Thymus (tissue), 11 donors: ENCODE measurements around the gene PSMA7. TPM values are rescaled to one million over a fixed set of nuclear protein-coding genes. Genes with fewer than 3 reads are reported as not detected.

Experiments
- DNase-seq, 9 donors: peaks; one replicate each; pipeline ENCODE4 v3.0.0-alpha.2; 2013; ENCODE audit warnings: low spot score in 9 of 9, low read depth in 6 of 9, missing footprints in 1 of 9
- H3K27ac ChIP-seq, 2 donors: one replicate each; pipeline ENCODE4 v1.5.1; 2013; ENCODE audit warnings: control low read depth in 1 of 2, low read depth in 1 of 2, low read length in 1 of 2, mild to moderate bottlenecking in 1 of 2, moderate library complexity in 1 of 2
- H3K27me3 ChIP-seq, 2 donors: one replicate each; pipeline ENCODE4 v1.5.1; 2013; ENCODE audit warnings: low read length in 1 of 2; ENCODE audit not compliant: control insufficient read depth in 2 of 2, insufficient read depth in 1 of 2
- H3K36me3 ChIP-seq, 2 donors: one replicate each; pipeline ENCODE4 v1.5.1; 2013; ENCODE audit warnings: low read length in 1 of 2, mild to moderate bottlenecking in 1 of 2, moderate library complexity in 1 of 2; ENCODE audit not compliant: control insufficient read depth in 2 of 2, insufficient read depth in 2 of 2
- H3K4me1 ChIP-seq, 2 donors: one replicate each; pipeline ENCODE4 v1.5.1; 2013; ENCODE audit warnings: low read length in 2 of 2; ENCODE audit not compliant: control insufficient read depth in 2 of 2, insufficient read depth in 2 of 2
- H3K4me3 ChIP-seq, 2 donors: one replicate each; pipeline ENCODE4 v1.5.1; 2013; ENCODE audit warnings: low read length in 2 of 2, control low read depth in 1 of 2, mild to moderate bottlenecking in 1 of 2
- H3K9me3 ChIP-seq, 2 donors: one replicate each; pipeline ENCODE4 v1.5.1; 2013; ENCODE audit warnings: low read length in 1 of 2, mild to moderate bottlenecking in 1 of 2; ENCODE audit not compliant: control insufficient read depth in 2 of 2, insufficient read depth in 1 of 2
- WGBS: extraction: QIAGEN DNeasy Blood & Tissue Kit; methylation state at CpG from one replicate; pipeline ENCODE4 v1.1.7; 2013; 5-methylcytosine and 5-hydroxymethylcytosine counted together
- polyA plus RNA-seq: library from polyadenylated mRNA; stranded (reverse); fragments of 200-250 nt; gene quantifications from one replicate; pipeline ENCODE4 v1.2.3, GENCODE V29; 2013
- total RNA-seq: library from RNA; stranded (reverse); fragments of 120-200 nt; gene quantifications from one replicate; pipeline ENCODE4 v1.2.4, GENCODE V29; 2013
- donor health status: healthy.

The PSMA7 gene
- total and polyA plus RNA-seq, 2 donors, result 264 to 362 TPM

DNA sequence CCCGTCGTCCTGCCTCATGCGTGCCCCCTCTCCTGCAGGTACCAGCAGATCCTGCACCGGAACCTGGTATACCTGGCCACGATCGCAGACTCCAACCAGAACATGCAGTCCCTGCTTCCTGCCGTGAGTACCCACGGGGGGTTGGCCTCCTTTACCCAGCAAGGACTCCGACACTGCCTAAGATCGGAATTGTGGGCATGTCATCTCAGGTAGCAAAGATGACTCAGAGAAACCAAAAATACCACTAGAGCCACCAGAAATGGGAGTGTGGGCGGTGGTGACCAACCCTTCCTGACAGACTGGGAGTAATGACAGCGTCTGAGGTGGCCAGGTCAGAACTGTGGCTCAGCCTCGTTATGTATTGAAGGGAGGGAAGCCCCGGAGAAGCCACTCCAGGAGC lies 16.6 kb upstream of the PSMA7 start:
- H3K4me1 ChIP-seq, result peaks cover 0 to 7% of the 10 kb centered on the region in 2 donors
- H3K4me3 ChIP-seq, result no peak overlapping the region
- H3K36me3 ChIP-seq, result peaks cover 24 to 69% of the 10 kb centered on the region in 2 donors
- 94% methylated on average over 14 of the region's 14 CpGs for WGBS
- no peak for DNase-seq
- no peaks in the 10 kb centered on the region for H3K9me3 ChIP-seq
- H3K27ac ChIP-seq, result no peak overlapping the region
- H3K27me3 ChIP-seq, result no peaks in the 10 kb centered on the region

DNA sequence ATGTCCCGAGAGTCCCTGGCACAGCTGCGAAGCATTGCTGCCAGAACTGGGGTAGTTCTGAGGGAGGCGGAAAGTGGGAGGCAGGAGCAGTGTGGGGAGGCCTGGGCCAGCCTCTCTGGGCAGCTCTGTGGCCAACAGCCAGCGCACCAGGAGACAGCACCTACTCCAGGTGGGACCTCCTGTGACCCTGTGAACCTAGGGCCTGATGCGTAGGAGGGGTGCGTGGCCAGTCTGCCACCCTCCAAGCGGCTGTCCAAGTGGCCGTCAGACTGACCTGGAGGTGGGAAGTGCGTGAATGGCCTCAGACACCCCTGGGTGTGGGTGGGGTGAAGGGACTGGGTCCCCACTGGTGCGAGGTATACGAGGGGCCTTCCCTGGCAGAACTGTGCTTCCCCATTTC lies 15.9 kb upstream of the PSMA7 start:
- Histone ChIP-seq H3K36me3 (peaks cover 22 to 68% of the 10 kb centered on the region in 2 donors), H3K9me3 (no peaks in the 10 kb centered on the region), H3K27me3 (no peaks in the 10 kb centered on the region), H3K4me1 (peaks cover 0 to 7% of the 10 kb centered on the region in 2 donors), H3K4me3 (no peak overlapping the region), H3K27ac (no peak overlapping the region)
- 93% methylated on average over 11 of the region's 11 CpGs for WGBS
- DNase-seq, result no peak

DNA sequence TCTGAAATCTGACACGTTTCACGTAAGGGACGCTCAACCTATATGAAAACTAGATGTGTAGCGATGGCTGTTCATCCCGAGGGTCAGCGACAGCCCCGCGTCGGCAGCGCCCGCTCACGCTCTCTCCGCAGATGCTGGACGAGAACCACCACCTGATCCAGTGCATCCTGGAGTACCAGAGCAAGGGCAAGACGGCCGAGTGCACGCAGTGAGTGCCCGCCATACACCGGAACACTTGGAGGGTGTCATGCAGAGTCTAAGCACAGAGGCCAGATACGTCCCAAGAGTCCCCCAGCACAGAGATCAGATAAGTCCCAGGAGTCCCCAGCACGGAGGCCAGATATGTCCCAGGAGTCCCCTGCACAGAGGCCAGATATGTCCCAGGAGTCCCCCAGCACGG lies 15.3 kb upstream of the PSMA7 start:
- no peak for DNase-seq
- 97% methylated on average over 22 of the region's 22 CpGs for WGBS
- Histone ChIP-seq H3K27me3 (no peaks in the 10 kb centered on the region), H3K9me3 (peaks cover 0 to under 1% of the 10 kb centered on the region in 2 donors), H3K4me3 (no peak overlapping the region), H3K27ac (no peak overlapping the region), H3K4me1 (peaks cover 0 to 7% of the 10 kb centered on the region in 2 donors), H3K36me3 (peaks cover 19 to 68% of the 10 kb centered on the region in 2 donors)

DNA sequence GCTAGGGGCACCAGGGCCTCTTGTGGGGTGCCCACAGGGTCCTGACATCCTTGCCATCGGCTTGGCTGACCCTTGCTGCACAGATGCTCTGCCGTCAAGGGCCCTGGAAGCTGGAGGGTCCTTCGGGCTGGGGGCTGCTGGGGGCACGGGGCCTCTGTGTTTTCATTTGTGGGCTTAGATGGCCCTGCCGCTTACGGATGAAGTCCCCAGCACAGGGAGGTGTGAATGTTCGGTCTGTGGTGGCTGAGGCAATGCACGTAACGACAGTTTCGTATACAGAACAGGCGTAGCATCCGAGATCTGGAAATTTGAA lies 14.8 kb upstream of the PSMA7 start:
- Histone ChIP-seq H3K4me3 (no peak overlapping the region), H3K27ac (no peak overlapping the region), H3K4me1 (peaks cover 0 to 7% of the 10 kb centered on the region in 2 donors), H3K9me3 (peaks cover 0 to 6% of the 10 kb centered on the region in 2 donors), H3K27me3 (no peaks in the 10 kb centered on the region), H3K36me3 (peaks cover 16 to 67% of the 10 kb centered on the region in 2 donors)
- 97% methylated on average over 12 of the region's 12 CpGs for WGBS
- DNase-seq, result no peak

DNA sequence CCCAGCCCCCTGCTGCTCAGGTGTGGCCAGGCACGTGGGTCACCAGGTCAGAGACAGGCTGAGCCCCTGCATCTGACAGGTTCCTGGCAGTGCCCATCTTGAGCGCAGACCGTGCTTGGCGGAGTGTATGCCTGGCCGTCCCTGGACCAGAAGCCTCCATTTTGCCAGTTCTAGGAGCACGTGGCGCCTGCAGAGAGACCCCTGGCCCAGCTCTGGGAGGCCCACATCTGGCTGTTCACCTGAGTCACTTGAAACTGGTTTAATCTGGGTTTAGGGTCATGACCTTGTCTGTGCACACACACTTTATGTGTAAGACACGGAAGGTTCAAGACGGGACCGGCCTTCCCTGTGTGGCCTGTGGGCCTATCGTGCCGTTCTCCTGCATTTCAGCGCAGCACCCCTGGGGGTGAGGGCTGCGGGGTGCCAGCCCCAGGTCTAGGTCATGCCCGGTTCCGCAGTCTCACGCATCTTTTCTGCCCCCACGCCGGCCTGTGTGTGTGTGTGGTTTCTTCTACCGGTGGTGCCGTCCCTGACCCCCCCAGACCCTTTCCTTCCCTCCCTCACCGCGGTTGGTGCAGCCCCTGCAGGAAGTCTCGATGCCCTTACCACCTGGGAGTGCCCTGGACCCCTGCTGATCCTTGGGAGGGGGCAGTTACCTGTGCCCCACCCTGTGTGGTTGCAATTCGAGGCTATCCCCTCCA lies 14.3 kb upstream of the PSMA7 start:
- no peak for DNase-seq
- Histone ChIP-seq H3K27me3 (no peaks in the 10 kb centered on the region), H3K4me1 (peaks cover 0 to 7% of the 10 kb centered on the region in 2 donors), H3K27ac (no peak overlapping the region), H3K9me3 (peaks cover 0 to 10% of the 10 kb centered on the region in 2 donors), H3K4me3 (no peak overlapping the region), H3K36me3 (peaks cover 19 to 66% of the 10 kb centered on the region in 2 donors)
- 86% methylated on average over 25 of the region's 25 CpGs for WGBS

DNA sequence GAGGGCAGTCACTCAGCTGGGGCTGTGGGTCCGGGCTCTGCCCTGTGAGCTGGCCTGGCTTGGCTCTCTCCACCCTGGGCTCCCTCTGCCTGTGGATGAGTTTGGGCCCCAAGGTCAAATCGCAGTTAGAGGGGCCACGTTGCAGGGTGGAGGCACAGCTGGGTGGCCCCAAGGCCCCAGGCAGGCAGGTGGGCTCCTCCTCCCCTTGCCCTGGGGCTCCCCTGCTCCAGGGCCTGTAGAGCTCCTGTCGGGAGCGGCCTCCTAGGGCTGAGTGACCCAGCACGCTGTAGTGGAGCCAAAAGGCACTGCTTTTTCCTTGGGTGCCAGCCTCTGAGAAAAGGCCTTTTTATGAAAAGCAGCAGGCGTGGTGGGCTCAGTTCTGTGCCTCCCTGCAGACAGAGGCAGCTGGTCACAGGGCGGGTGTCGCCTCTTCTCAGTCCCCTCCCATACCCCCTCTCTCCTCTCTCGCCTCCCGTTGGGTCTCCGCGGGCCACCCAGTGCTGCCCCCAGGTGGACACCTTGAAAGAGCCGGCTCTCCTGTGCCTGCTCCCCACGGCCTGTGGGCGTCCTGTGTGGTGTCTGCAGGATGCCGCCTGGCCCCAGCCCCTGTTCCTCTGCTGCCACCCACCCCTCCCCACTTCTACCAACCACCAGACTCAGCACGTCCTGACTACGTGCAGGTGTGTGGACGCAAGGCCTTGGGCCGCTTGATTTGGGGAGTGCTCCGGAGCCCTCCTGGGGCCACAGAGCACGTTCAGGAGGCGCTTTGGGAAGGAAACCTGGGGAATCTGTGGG lies 13.6 kb upstream of the PSMA7 start:
- Histone ChIP-seq H3K27me3 (no peaks in the 10 kb centered on the region), H3K4me1 (peaks cover 0 to 7% of the 10 kb centered on the region in 2 donors), H3K4me3 (no peak overlapping the region), H3K9me3 (peaks cover 0 to 17% of the 10 kb centered on the region in 2 donors), H3K27ac (no peak overlapping the region), H3K36me3 (peaks cover 19 to 62% of the 10 kb centered on the region in 2 donors)
- whole genome bisulfite sequencing, result 61% methylated on average over 24 of the region's 24 CpGs
- peak in 3 of 9 donors; percentile 57 to 69 (median 69) for DNase-seq

DNA sequence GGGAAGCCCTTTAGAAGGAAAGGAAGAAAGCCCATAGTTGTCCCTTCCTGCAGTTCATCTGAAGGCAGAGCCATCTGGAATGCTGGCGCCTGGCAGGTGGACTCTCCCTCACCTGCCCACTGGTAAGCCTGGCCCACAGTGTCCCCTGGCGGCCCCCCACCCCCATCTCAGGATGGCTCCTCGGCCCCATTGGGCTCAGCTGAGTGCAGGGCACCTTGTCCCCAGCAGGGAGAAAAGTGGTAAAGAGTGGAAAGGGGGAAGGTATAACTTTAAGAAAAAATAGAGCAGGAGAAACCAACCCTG lies 13.0 kb upstream of the PSMA7 start:
- Histone ChIP-seq H3K4me1 (peaks cover 0 to 7% of the 10 kb centered on the region in 2 donors), H3K27ac (no peak overlapping the region), H3K9me3 (peaks cover 0 to 17% of the 10 kb centered on the region in 2 donors), H3K4me3 (no peak overlapping the region), H3K36me3 (peaks cover 13 to 57% of the 10 kb centered on the region in 2 donors), H3K27me3 (no peaks in the 10 kb centered on the region)
- DNase-seq, result no peak
- WGBS, result 95% methylated on average over 3 of the region's 3 CpGs

DNA sequence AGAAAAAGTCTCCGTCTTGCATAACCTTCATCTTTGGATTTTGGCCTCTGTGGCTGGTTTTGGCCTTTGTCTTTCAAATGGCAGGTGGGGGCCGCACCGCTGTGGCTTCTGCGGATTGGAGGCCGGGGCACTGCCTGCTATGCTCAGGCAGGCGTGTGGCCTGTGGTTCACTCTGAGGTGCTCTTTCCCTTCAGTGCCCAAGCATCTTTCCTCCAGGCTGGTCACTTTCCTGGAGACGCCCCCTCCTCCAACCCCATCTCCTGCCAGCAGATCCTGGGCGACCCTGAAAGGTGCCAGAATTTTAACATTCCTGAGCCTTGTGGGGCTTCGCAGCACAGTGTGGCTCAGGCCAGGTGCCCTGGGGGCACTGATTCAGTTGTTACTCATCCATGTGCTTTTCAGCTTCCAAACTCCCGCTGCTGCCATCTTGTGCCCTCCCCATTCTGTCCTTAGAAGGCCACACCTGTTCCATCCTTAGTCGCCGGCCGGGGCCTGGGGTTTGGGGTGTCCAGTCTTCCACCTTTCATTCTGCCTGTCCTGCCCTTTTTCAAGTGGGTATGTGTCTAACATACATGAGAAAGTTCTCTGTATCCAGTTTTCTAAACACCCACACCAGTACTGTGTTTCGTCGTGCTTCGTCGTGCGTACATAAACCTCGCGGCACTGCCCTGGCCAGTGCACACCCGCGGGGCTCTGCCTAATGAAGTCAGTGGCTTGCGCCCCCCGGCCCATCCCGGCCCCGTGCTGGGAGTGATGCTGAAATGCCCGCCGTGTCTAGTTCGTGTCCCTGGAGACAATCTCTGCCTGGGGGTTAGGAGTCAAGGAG lies 12.4 kb upstream of the PSMA7 start:
- H3K9me3 ChIP-seq, result peaks cover 0 to 17% of the 10 kb centered on the region in 2 donors
- no peak for DNase-seq
- no peaks in the 10 kb centered on the region for H3K27me3 ChIP-seq
- no peak overlapping the region for H3K27ac ChIP-seq
- H3K36me3 ChIP-seq, result peaks cover 11 to 52% of the 10 kb centered on the region in 2 donors
- no peak overlapping the region for H3K4me3 ChIP-seq
- peaks cover 0 to 11% of the 10 kb centered on the region in 2 donors for H3K4me1 ChIP-seq
- 98% methylated on average over 29 of the region's 29 CpGs for whole genome bisulfite sequencing
